ENCODE results near the gene GLTP. TPM values are rescaled to one million over a fixed set of nuclear protein-coding genes. Genes with fewer than 3 reads are reported as not detected.

The GLTP gene
- total and polyA plus RNA-seq, 2 of the 13 experiments (the other 11 are each of a cell fraction or from before 2014, with no cell fraction given) = 10.7 to 12.9 TPM

- no peak for TF ChIP-seq ZUFSP (CRISPR knock-in tag; IDR thresholded peaks at IDR 0.05; ENCODE audit: borderline replicate concordance)
- TF ChIP-seq ADNP (CRISPR knock-in tag; IDR thresholded peaks at IDR 0.05) = no peak
- TF ChIP-seq PRDM4 (CRISPR knock-in tag; IDR thresholded peaks at IDR 0.05; ENCODE audit: borderline replicate concordance) = no peak
- no peak for TF ChIP-seq MBD4 (IDR thresholded peaks at IDR 0.05; ENCODE audit: borderline replicate concordance, low read length)
- TF ChIP-seq SOX13 (IDR thresholded peaks at IDR 0.05) = peak; percentile 51; the same call in 1 of the 2 replicates
- TF ChIP-seq SOX13 (CRISPR knock-in tag; conservative IDR thresholded peaks at IDR 0.05 in 1 of 2, IDR thresholded peaks at IDR 0.05 in 1 of 2) = peak in 1 of 2 experiments; percentile 89; a peak in 2 of 4 replicates
- TF ChIP-seq GATAD2A (CRISPR knock-in tag; IDR thresholded peaks at IDR 0.05) = peak; percentile 98
- TF ChIP-seq JARID2 (CRISPR knock-in tag; IDR thresholded peaks at IDR 0.05; ENCODE audit: insufficient replicate concordance) = no peak
- TF ChIP-seq ZGPAT (CRISPR knock-in tag; IDR thresholded peaks at IDR 0.05) = peak; percentile 73
- TF ChIP-seq SRSF1 (optimal IDR thresholded peaks at IDR 0.05; ENCODE audit: low read depth, low read length) = no peak
- TF ChIP-seq KDM6A (CRISPR knock-in tag; IDR thresholded peaks at IDR 0.05; ENCODE audit: low read depth) = peak; percentile 59; the same call in 1 of the 2 replicates
- TF ChIP-seq ZNF207 (IDR thresholded peaks at IDR 0.05; ENCODE audit: borderline replicate concordance) = no peak
- no peak for TF ChIP-seq ZNF512 (CRISPR knock-in tag; IDR thresholded peaks at IDR 0.05)
- TF ChIP-seq TBL1XR1 (IDR thresholded peaks at IDR 0.05; ENCODE audit: borderline replicate concordance, low read length, partially characterized antibody) = no peak
- peak; percentile 71 for TF ChIP-seq ZNF574 (CRISPR knock-in tag; IDR thresholded peaks at IDR 0.05)
- TF ChIP-seq ZNF503 (CRISPR knock-in tag; IDR thresholded peaks at IDR 0.05) = peak; percentile 73
Observed at GRCh38 chr12:109863847-109864712, 16.3 kb downstream of the GLTP start (continued).
